Measurements from ENCODE around the gene PHACTR1.

Gene PHACTR1

DNA sequence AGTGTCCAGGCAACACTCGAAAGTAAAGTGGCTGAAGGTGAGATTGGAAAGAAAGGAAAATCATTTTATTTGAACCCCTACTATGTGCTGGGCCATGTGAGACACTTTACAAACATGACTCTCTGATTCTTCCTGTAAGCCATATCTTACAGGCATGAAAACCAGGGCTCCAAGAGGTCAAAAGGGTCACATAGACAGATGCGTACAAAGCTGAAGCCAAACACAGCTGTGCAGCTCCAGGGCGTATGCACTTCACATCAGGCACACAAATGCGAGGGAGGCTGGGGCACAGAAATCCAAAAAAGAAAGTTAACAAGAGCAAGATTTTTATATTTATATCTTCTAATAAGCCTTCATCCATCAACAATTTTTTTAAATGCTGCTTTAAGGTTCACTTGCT lies 176.5 kb downstream of the PHACTR1 start:
- H3K4me3 ChIP-seq (ENCODE audit: low read length), result no peak overlapping the region
- DNase-seq (ENCODE audit: low read depth), result no peak
- TF ChIP-seq, protein P1, sequence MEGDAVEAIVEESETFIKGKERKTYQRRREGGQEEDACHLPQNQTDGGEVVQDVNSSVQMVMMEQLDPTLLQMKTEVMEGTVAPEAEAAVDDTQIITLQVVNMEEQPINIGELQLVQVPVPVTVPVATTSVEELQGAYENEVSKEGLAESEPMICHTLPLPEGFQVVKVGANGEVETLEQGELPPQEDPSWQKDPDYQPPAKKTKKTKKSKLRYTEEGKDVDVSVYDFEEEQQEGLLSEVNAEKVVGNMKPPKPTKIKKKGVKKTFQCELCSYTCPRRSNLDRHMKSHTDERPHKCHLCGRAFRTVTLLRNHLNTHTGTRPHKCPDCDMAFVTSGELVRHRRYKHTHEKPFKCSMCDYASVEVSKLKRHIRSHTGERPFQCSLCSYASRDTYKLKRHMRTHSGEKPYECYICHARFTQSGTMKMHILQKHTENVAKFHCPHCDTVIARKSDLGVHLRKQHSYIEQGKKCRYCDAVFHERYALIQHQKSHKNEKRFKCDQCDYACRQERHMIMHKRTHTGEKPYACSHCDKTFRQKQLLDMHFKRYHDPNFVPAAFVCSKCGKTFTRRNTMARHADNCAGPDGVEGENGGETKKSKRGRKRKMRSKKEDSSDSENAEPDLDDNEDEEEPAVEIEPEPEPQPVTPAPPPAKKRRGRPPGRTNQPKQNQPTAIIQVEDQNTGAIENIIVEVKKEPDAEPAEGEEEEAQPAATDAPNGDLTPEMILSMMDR (conservative IDR thresholded peaks at IDR 0.05; ENCODE audit: low read depth, low read length), result no peak

DNA sequence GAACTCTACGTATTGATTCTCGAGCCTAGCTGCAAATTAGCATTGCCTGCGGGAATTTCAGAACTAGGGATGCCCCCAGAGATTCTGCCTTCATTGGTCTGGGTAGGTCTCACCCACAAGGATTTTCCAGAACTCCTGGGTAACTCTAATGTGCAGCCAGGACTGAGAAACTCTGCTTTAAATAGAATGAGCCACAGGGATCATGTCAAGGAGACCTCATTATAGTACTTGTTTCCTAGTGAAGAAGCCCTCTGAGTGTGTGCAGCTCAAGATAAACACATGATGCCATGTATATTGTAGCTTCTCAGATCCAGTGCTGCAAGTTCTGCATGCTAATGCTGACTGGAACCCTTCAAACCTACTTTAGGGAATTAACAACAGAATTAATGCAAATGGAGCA lies 179.2 kb downstream of the PHACTR1 start:
- H3K4me3 ChIP-seq (ENCODE audit: low read length), result no peak overlapping the region
- TF ChIP-seq, protein P1 (conservative IDR thresholded peaks at IDR 0.05; ENCODE audit: low read depth, low read length), result no peak
- no peak for DNase-seq (ENCODE audit: low read depth)

DNA sequence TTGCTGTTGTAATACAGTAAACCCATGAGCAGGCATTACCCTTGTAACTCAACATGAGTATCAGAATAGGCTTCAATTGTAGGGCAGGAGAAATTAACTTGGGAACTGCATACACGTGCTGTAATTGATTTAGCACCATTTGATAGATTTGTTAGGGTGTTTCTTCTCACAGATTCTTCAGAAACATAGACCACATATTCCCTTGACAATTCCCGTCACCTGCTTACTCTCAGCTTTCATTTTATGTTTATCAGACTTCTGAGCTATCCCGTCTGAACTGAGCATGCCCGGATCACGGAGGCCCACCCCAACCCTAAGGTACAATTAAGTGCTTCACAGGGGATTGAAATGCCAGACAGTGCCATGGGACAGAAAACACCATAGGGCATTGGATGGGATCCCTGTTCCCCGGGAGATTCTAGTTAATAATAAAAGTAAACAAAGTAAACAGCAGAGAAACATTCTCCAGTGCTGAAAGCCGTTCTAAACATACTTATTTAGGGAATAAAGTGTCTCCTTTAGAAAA lies 179.7 kb downstream of the PHACTR1 start:
- TF ChIP-seq, protein P1 (conservative IDR thresholded peaks at IDR 0.05; ENCODE audit: low read depth, low read length), result no peak
- no peak overlapping the region for H3K4me3 ChIP-seq (ENCODE audit: low read length)
- no peak for DNase-seq (ENCODE audit: low read depth)

DNA sequence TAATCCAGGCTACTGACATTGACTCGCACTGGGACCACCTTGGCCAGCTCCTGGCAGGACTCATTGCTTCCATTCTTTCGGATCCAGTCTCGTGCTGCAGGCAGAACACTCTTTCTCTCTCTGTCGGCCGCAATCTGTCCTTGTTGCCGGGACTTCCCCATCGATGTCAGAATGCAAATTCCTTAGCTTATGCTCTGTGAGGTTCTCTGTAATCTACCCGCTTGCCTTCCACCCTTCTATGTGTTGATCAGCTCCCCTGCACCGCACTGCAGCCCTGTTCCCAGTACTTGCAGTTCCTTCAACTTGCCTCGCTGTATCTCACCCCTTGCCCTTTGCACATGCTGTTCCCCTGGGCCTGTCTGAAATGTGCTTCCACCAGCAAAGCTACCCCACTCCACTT lies 182.0 kb downstream of the PHACTR1 start:
- DNase-seq (ENCODE audit: low read depth), result no peak

DNA sequence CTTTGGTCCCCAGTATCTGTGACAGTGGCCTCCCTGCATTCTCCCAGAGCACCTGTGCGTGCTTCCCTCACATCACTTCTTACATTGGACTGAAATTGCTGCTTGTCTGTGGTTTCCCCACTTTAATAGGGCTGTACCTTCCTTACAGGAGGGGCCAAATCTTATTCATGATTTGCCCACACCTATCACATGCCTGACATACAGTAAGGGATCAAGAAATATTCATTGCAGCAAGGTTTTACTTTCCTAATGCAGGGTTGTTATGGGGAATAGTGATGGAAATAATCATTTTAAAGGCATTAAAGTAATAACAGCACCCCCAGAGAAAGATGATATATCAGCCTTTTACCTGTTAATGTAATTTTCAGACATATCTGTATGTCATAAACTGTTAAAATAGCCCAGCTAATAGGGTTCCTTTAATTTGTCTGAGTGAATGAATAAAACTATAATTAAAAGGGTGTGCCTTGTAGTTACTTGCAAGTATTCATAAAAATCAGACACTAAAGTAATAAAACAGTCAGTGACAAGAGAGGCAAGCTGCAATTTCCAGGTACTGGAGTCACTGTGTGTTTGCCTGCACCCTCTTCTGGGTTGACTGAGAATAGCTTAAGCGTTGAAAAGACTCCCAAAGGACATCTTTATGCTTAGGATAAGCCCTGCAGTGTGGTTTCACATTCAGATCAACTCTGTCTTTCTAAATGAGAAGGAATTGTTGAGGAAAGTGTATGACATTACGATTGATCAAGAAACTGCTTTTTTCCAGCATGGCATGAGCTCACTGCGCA lies 182.7 kb downstream of the PHACTR1 start:
- H3K4me3 ChIP-seq (ENCODE audit: low read length), result no peak overlapping the region
- DNase-seq (ENCODE audit: low read depth), result no peak
- TF ChIP-seq, protein P1 (conservative IDR thresholded peaks at IDR 0.05; ENCODE audit: low read depth, low read length), result peak; percentile 10

More for the DNA sequence above, 182.0 kb downstream of the PHACTR1 start:
- TF ChIP-seq, protein P1 (conservative IDR thresholded peaks at IDR 0.05; ENCODE audit: low read depth, low read length), result no peak
- H3K4me3 ChIP-seq (ENCODE audit: low read length), result no peak overlapping the region

DNA sequence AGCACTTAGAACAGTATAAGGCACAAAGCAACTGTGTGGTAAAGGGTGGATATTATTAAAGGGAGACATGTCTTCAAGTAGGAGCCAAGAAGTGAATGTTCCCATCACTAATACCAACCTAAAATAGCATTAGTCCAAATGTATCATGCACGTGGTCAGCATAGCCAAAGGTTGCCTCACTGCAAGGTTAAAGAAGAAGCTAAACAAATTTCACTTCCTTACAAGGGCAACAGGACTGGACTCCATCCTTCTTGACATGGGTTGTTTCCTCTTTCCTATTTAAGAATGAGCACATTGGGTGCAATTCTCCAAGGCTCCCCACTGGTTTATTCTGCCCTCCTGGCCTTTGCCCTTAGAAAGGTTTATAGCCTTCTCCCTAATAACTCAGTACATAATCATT lies 186.7 kb downstream of the PHACTR1 start:
- H3K4me3 ChIP-seq (ENCODE audit: low read length), result no peak overlapping the region
- no peak for DNase-seq (ENCODE audit: low read depth)
- TF ChIP-seq, protein P1 (conservative IDR thresholded peaks at IDR 0.05; ENCODE audit: low read depth, low read length), result no peak

DNA sequence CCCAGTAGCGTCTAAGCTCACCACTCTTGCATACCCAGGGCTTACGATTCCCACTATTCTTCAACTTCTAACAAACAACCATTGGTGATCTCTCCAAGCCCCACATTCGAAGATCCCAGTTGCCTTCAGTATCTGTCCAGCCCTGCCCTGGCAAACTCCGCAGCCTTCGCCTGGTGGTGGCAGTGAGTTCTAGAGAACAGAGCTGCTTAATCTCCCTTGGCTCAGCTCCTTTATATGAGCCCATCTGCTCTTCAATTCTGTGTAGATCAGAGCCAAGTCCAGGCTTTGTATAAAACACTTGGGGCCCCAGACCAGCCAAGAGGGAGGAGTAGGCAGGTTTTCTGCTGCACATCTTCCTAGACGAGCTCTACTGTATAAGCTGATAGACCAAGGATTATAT lies 193.3 kb downstream of the PHACTR1 start:
- no peak overlapping the region for H3K4me3 ChIP-seq (ENCODE audit: low read length)
- TF ChIP-seq, protein P1 (conservative IDR thresholded peaks at IDR 0.05; ENCODE audit: low read depth, low read length), result no peak
- no peak for DNase-seq (ENCODE audit: low read depth)
